Neural crest cell (in vitro differentiated cells): ENCODE results near the gene ALK. TPM values are rescaled to one million over a fixed set of nuclear protein-coding genes. Genes with fewer than 3 reads are reported as not detected.

Experiments used
- DNase-seq: peaks from one replicate; pipeline ENCODE4 v3.0.0; 2021; ENCODE audit warnings: low read depth, mixed read lengths, low spot score
- H3K27ac Mint-ChIP-seq: one replicate; pipeline ENCODE4 v1.8.0; 2021; ENCODE audit warnings: mild to moderate bottlenecking, mixed read lengths; ENCODE audit not compliant: unreplicated experiment
- H3K27me3 Mint-ChIP-seq: 2 replicates; pipeline ENCODE4 v1.8.0; 2021; ENCODE audit warnings: low read depth, mild to moderate bottlenecking, mixed read lengths
- H3K36me3 Mint-ChIP-seq: 2 replicates; pipeline ENCODE4 v1.8.0; 2021; ENCODE audit warnings: low read depth, mild to moderate bottlenecking, mixed read lengths
- H3K4me1 Mint-ChIP-seq: 2 replicates; pipeline ENCODE4 v1.8.0; 2021; ENCODE audit warnings: mixed read lengths
- H3K4me3 Mint-ChIP-seq: one replicate; pipeline ENCODE4 v1.8.0; 2021; ENCODE audit warnings: mild to moderate bottlenecking, mixed read lengths
- H3K9me3 Mint-ChIP-seq: 2 replicates; pipeline ENCODE4 v1.8.0; 2021; ENCODE audit warnings: mixed read lengths
- total RNA-seq: library from RNA; stranded (reverse); gene quantifications from 2 replicates; pipeline ENCODE4 v1.2.1, GENCODE V29; 2021
- TF ChIP-seq, protein P1 (sequence below): fragments of 200-600 bp; sonication (generic); conservative IDR thresholded peaks from 2 replicates; pipeline ENCODE4 v1.5.0; 2021; ENCODE audit warnings: antibody characterized with exemption, mild to moderate bottlenecking

Gene ALK
- total RNA-seq, 1 donor from 2014 or later = 2.0 TPM

- TF ChIP-seq, protein P1, sequence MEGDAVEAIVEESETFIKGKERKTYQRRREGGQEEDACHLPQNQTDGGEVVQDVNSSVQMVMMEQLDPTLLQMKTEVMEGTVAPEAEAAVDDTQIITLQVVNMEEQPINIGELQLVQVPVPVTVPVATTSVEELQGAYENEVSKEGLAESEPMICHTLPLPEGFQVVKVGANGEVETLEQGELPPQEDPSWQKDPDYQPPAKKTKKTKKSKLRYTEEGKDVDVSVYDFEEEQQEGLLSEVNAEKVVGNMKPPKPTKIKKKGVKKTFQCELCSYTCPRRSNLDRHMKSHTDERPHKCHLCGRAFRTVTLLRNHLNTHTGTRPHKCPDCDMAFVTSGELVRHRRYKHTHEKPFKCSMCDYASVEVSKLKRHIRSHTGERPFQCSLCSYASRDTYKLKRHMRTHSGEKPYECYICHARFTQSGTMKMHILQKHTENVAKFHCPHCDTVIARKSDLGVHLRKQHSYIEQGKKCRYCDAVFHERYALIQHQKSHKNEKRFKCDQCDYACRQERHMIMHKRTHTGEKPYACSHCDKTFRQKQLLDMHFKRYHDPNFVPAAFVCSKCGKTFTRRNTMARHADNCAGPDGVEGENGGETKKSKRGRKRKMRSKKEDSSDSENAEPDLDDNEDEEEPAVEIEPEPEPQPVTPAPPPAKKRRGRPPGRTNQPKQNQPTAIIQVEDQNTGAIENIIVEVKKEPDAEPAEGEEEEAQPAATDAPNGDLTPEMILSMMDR = no peak
- H3K27ac Mint-ChIP-seq = no peak overlapping the region
- DNase-seq = no peak
- H3K4me3 Mint-ChIP-seq = no peak overlapping the region
- H3K27me3 Mint-ChIP-seq = no peaks in the 10 kb centered on the region
- peaks cover 2% of the 10 kb centered on the region for H3K36me3 Mint-ChIP-seq
- peaks cover 3% of the 10 kb centered on the region for H3K9me3 Mint-ChIP-seq
- peaks cover 35% of the 10 kb centered on the region for H3K4me1 Mint-ChIP-seq
Measured at GRCh38 chr2:29417630-29418029, 503.8 kb downstream of the ALK start.

- DNase-seq = no peak
- Mint-ChIP-seq H3K4me3 (no peak overlapping the region), H3K27ac (no peak overlapping the region), H3K27me3 (no peaks in the 10 kb centered on the region), H3K4me1 (peaks cover 3% of the 10 kb centered on the region), H3K36me3 (peaks cover 4% of the 10 kb centered on the region), H3K9me3 (peaks cover 8% of the 10 kb centered on the region)
- TF ChIP-seq, protein P1 = no peak
Measured at GRCh38 chr2:29412197-29412925, 509.0 kb downstream of the ALK start.

- Mint-ChIP-seq H3K9me3 (peaks cover 3% of the 10 kb centered on the region), H3K4me1 (peaks cover 18% of the 10 kb centered on the region), H3K4me3 (no peak overlapping the region), H3K27me3 (no peaks in the 10 kb centered on the region), H3K36me3 (no peaks in the 10 kb centered on the region), H3K27ac (no peak overlapping the region)
- TF ChIP-seq, protein P1 = no peak
- no peak for DNase-seq
Measured at GRCh38 chr2:29405707-29406106, 515.7 kb downstream of the ALK start.

DNA sequence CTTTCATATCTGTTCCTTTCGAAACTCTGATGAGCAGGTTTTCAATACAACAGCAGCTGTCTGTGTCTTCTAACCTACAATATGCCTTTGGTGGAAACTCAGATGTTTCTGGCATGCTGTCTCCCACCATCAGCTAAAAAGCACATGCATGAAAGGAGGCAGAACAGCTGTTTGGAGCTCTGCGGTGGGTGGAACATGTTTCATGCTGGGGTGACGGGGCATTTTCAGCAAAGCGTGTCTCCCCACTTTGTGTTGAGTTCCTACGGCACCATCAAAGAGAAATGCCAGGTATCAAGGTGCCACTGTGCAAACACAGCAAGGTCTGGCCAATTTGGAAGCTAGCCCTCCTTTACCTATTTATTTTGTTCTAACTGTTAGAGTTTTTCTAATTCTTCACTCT, 516.1 kb downstream of the ALK start:
- H3K9me3 Mint-ChIP-seq = peaks cover under 1% of the 10 kb centered on the region
- DNase-seq = no peak
- H3K36me3 Mint-ChIP-seq = no peaks in the 10 kb centered on the region
- TF ChIP-seq, protein P1 = no peak
- no peak overlapping the region for H3K4me3 Mint-ChIP-seq
- peaks cover 18% of the 10 kb centered on the region for H3K4me1 Mint-ChIP-seq
- no peak overlapping the region for H3K27ac Mint-ChIP-seq
- no peaks in the 10 kb centered on the region for H3K27me3 Mint-ChIP-seq

GRCh38 chr2:29401994-29402393, 519.4 kb downstream of the ALK start:
- H3K27ac Mint-ChIP-seq = no peak overlapping the region
- H3K36me3 Mint-ChIP-seq = no peaks in the 10 kb centered on the region
- no peak for DNase-seq
- TF ChIP-seq, protein P1 = no peak
- H3K27me3 Mint-ChIP-seq = no peaks in the 10 kb centered on the region
- H3K9me3 Mint-ChIP-seq = no peaks in the 10 kb centered on the region
- no peak overlapping the region for H3K4me3 Mint-ChIP-seq
- peaks cover 18% of the 10 kb centered on the region for H3K4me1 Mint-ChIP-seq
